Inflammatory macrophage treated with lipopolysaccharide for 1 hour (primary cell): ENCODE measurements around the gene PSMD1.
"Not testable (repeated sequence)": the region's sequence is repeated elsewhere in the genome, so short reads cannot be mapped to it uniquely, and the experiment has no call there.

Experiments used
- DNase-seq, 2 donors: peaks; one replicate each; pipeline ENCODE4 v3.0.0-alpha.2; 2020 to 2022

The PSMD1 gene

DNA sequence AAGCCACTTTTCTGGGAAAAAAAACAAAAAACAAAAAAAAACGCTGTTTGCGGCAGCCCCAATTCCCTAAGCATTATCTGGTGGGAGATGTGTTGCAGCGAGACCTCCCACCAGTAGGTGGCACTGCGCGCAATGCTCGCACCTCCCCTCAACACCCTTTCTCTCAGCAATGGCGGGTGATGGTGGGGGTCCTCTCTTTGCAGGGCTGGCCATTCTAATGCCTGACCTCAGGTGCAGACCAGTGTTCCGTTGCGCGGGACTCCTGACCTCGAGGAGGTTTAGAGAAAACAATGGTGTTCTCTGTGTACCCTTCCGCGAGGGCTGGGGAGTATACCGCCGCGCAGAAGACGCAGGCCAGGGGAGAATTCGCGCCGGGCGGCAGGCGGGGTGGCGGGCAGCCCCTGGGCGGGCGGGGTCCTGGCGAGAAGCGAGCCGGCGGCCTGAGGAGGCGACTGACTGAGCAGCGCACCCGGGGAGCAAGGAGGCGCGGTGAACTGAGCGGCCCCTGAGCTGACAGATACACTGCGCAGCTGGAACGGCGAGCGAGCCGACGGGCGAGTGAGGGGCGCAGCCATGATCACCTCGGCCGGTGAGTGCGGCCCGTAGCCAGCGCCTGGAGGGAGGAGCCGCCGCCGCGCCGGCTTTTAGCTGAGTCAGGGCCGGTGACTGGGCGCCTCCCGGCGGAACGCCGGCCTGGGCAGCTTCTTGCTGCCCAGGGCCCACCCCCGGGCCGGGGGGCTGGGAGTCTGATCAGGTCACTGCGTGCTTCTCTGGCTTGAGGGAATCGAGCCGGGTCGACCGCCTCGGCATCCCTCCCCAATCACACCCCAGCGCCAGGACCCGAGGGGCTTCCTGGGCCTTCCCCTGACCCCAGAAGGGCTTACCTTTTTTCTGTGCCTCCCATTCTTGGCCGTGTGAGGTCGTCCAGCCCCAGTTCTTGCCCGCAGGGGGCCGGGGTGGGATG lies at the start of gene PSMD1:
PSMD1 (plus strand) TSS at position 415 of the 964 bp plus-strand sequence; CDS start at position 574, 159 bp downstream.
- DNase-seq: peak; percentile 84 to 98

DNA sequence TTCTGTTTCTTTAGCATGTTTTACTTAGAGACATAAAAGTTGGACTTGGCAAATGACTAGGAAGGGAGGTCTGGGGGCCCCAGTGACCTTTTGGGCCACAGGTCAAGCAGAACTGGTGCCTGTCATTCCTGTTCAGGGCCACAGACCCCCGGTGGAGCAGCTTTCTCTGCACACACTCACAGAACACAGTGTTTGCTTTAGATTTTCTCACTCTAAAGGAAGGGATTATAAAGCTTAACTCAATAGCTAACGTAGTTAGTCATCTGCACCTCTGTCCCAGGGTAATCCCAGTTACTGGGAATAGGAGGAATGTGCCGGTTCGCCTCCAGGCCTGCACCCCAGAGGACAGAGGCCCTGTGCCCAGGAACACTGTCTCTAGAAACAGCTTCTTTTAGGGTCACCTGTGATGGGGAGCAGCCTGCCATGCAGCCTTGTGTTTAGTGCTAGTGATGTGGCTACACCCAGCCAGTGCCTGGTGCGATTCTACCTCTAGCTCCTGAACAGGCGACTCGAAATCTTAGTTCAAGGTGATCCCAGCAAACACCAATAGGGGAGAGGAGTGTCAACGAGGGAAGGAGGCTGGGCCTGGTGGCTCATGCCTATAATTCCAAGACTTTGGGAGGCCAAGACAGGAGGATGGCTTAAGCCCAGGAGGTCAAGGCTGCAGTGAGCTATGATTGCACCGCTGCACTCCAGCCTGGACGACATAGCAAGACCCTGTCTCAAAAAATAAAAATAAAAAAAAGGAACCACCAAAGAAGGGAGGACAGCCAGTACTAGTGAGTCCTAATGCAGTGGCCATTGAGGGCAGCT lies 49.2 kb upstream of the PSMD1 start:
- no peak for DNase-seq

DNA sequence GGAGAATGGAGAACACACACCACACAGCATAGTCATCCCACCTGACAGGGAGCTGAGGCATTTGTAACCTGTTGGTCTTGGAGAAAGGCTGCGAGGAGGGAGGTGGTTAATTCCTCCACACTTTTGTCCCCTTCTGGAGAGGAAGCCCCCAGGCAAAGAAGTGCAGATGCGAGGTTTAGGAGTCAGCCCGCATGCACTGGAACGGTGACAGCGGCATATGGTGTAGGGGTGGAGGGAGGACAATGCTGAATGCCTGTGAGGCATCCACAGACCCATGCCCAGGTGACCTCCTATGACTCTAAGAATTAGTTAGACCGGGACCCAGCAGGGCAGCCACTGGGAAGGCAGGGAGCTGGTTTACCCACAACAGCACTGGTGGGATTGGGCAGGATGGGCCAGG lies 48.5 kb upstream of the PSMD1 start:
- no peak for DNase-seq

- DNase-seq: no peak
Observed at GRCh38 chr2:231009236-231009919, 47.3 kb upstream of the PSMD1 start.

- no peak for DNase-seq
Observed at GRCh38 chr2:231010201-231010730, 46.4 kb upstream of the PSMD1 start.

- no peak for DNase-seq
Observed at GRCh38 chr2:231011526-231011925, 45.1 kb upstream of the PSMD1 start.

DNA sequence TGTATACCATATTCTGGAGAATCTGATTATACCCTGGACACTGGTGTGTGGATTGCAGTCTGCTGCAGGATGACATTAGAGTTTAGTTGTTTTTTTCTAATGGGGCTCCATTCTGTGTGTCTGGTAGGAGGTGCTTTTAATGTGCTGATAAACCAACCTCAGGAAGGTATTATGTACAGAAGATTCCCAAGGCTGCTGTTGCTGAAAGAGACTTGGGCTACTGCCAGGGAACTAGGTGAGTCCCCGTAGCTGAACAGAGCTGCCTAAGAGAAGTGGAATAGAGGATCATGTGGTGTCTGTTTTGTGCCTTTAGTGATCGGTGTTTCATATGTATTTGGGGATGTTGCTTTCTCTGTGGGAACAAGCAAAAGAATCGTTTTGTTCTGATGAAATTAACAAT lies 44.2 kb upstream of the PSMD1 start:
- no peak for DNase-seq

DNA sequence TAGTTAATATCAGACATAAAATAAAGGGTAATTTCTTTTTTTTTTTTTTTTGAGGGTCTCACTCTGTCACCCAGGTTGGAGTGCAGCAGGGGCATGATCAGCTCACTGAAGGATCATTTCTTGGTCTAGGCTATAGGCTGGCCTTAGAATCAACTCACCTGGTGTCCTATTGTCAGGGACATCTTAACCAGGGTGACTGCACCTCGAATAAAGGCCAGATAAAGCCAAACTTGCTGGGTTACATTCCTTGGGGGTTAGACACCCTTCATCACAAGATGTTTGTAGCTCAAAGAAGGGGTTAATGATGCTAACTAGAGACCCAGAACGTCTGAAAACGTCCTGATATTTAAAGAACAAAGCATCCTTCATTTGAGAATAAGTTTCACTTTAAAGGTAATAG lies 42.8 kb upstream of the PSMD1 start:
- no peak for DNase-seq

DNA sequence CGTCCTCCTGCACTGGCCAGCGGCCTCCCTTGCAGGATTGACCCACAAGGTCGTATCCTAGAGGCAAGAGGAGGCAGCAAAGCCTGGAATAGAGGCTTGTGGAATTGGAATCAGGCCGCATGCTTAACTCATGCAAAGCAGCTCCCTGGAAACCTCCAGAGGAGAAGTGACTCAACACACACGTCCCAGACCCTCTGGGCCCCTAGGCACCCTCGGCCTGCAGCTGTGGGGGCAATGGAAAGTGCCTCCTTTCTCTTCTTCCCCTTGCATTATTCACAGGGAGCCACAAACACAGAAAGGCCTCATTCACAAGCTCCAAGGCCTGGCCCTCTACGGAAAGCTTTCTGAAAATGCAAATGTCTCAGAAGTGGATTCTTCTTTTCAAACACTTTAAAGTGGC lies 41.2 kb upstream of the PSMD1 start:
- DNase-seq: no peak

- DNase-seq: no peak
Observed at GRCh38 chr2:231015926-231016325, 40.7 kb upstream of the PSMD1 start.

- no peak for DNase-seq
Observed at GRCh38 chr2:231016566-231017230, 40.0 kb upstream of the PSMD1 start.

DNA sequence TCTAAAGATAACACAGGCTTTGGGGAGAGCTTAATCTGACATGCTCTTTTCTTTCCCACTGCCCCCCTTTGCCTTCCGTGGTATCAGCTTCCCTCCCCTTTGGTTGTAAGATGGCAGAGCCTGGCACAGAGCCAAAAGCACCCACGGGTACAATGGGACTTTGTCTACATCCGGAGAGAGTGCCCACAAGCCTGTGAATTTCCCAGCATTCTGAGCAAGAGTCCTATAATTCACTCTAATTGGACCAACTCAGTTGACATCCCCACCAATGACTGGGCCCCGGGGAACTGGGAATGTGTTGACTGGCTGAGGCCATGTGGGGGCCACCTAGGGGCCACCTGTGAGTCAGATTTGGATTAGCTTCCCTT lies 39.5 kb upstream of the PSMD1 start:
- DNase-seq: no peak

DNA sequence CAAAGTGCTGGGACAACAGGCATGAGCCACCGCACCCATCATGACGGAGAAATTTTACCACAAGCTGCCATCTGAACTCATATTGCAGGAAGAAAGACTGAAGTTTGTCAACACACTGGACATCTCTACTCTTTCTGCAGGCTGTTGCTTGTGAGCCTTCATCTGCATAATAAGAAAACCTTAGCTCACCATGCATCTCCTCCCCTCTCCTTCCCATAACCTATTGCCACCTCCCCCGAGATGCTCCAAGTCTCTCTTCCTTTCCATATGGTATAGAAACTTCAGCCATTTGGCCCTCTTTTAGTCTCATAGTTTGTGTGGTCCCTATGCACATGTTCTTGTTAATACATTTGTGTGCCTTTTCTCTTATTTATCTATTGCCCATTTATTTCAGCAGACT lies 38.5 kb upstream of the PSMD1 start:
- no peak for DNase-seq

- not testable (repeated sequence) for DNase-seq
Observed at GRCh38 chr2:231025059-231025458, 31.6 kb upstream of the PSMD1 start.

DNA sequence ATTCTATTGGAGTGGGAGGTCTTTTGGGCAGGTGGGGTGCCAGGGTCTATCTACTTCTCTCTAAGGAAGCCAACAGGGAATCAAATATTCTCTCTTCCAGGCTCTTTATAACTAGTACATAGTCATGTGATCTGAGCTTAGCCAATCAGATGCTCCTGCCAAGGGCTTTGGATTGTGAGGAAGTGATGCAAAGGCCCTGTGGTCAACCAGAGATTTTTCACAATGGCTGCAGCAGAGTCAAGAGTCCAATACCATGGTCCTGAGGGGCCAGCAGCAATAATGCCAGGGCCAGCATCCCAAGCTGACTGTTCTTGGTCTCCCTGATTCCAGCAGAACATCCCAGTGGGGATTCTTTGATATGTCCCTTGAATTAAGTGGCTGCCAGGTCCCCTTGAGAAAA lies 27.8 kb upstream of the PSMD1 start:
- DNase-seq: no peak

GRCh38 chr2:231029563-231029962 lies 27.1 kb upstream of the PSMD1 start:
- DNase-seq: no peak

- no peak for DNase-seq
Observed at GRCh38 chr2:231030725-231031124, 25.9 kb upstream of the PSMD1 start.

DNA sequence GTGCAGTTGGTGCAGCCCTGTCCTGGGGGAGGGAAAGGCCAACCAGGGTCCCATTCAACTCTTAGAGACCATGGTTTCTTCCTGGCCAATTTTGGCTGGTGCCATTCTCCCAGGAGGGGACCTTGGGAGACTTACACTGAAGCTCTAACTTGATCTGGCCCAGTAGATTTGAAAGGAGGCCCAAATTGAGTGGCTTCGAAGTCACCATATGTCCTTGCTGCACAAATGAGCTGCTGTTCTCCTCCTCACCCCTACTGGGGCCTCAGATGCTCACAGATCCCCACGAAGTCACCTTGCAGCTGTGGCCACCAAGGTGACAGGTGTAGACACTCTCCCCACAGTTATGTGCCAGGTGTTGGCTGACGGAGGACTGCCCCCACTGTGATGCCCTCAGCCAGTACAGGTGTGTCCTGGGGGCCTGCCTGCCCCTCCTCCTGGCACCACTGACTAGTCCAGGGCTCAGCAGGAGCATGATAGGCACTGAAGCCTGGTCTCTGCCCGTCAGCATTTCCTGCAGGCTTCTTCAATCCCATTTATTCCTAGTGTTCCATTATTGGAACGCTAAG lies 24.0 kb upstream of the PSMD1 start:
- no peak for DNase-seq

DNA sequence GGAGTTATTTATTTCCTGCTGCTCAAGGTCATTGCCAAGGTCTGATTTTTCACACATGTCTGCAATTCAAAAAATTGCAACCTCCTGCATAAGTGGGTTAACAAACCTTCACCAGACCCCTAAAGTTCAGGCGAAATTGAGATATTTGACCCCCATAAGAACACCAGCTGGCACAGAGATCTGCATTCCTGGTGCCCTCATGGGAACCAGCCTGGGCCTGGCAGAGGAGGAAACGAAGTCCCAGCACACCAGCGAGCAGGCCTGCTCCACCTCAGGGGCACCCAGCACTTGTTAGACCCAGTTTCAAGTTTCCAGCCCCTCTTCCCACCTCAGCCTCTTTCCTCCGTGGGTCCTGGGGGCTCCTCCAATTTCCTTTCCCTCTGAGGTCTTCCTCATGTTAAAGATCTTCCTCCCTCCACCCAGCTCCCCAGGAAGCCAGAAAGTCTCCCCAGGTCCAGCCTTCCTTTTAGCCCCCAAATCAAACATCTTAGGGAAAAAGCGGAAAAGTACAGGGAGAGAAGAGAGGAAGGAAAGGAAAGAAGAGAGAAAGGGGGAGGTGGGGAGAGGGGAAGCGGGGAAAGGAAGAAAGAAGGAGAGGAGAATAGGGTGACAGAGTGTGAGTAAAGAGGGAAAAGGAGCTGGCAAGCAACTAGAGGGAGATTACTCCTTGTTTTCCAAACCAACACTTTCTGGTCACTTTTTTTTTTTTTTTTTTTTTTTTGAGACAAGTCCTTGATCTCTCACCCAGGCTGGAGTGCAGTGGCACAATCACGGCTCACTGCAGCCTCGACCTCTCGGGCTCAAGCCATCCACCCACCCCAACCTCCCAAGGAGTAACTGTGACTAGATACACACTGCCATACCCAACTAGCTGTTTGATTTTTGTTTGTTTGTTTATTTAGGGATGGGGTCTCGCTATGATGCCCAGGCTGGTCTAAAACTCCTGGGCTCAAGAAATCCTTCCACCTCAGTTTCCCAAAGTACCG lies 23.2 kb upstream of the PSMD1 start:
- no peak for DNase-seq

DNA sequence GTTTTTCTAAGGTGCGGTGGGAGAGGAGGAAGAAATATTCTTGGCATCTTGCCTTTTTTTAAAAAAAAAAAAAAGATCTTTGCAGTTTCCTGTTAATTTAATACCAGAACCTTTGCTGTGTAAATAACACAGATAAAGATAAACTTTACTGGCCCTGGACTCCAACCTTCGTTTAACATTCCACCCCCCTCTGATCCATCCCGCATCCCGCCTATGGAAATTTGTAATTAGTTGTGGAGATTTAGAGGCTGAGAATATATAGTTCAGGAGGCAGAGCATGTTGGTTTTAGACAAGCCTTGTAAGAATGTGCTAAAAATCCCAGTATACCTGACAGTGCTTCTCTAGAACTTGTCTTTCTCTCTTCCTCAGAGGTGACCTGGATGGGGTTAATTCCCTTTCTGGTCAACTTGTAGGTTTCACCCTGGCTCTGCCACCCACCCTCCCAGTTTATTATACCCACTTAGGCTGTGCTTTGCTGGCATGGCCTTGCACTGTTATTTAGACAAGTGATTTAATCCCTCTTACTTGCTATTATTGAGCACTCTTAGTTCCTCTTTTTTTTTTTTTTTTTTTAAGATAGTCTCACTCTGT lies 22.3 kb upstream of the PSMD1 start:
- no peak for DNase-seq
